PC-3 (cell line): ENCODE measurements around the gene FGB. TPM values are rescaled to one million over a fixed set of nuclear protein-coding genes. Genes with fewer than 3 reads are reported as not detected.

Experiments
- ATAC-seq: fragments of 200-7000 bp; cut with Tn5 transposase; 2 replicates; pipeline ENCODE4 v1.9.1; 2020; ENCODE audit warnings: mild to moderate bottlenecking, moderate library complexity
- BruUV-seq: library from RNA; stranded (reverse); fragments of 400-500 nt; replicated peaks from 2 replicates; lab custom pipeline; 2021; lab: Mats Ljungman, UMichigan
- CTCF ChIA-PET: fragments of 300-600 bp; sonication (Branson Sonifier 250); formaldehyde crosslinking; loops from one replicate; lab custom pipeline; 2022; ENCODE audit warnings: antibody characterized with exemption; lab: Charles Lee
- POLR2A ChIA-PET: fragments of 300-600 bp; sonication (Branson Sonifier 250); formaldehyde crosslinking; loops from one replicate; lab custom pipeline; 2022; ENCODE audit warnings: antibody characterized with exemption; ENCODE audit not compliant: unreplicated experiment; lab: Charles Lee
- DNase-seq: peaks from one replicate; pipeline ENCODE4 v3.0.0-alpha.2; 2015
- H2AFZ ChIP-seq: fragments of 300-600 bp; sonication (generic); 2 replicates; pipeline ENCODE4 v1.6.0; 2016; ENCODE audit warnings: antibody characterized with exemption, low read length
- H3F3A ChIP-seq: fragments of 300-600 bp; sonication (generic); one replicate; pipeline ENCODE4 v1.6.0; 2017; ENCODE audit warnings: antibody characterized with exemption, low read length, control low read depth, mild to moderate bottlenecking; ENCODE audit not compliant: unreplicated experiment
- H3K27ac ChIP-seq: fragments of 300-600 bp; sonication (generic); 2 replicates; pipeline ENCODE4 v1.5.1; 2016; ENCODE audit warnings: mild to moderate bottlenecking, low read length
- H3K27me3 ChIP-seq: fragments of 300-600 bp; sonication (generic); 2 replicates; pipeline ENCODE4 v1.6.1; 2016; ENCODE audit warnings: low read length, mixed read lengths
- H3K36me3 ChIP-seq: fragments of 300-600 bp; sonication (generic); 2 replicates; pipeline ENCODE4 v1.6.1; 2016; ENCODE audit warnings: low read depth, mixed run types, low read length, mixed read lengths
- H3K4me1 ChIP-seq: fragments of 300-600 bp; sonication (generic); 2 replicates; pipeline ENCODE4 v1.5.1; 2016; ENCODE audit warnings: low read length; ENCODE audit not compliant: insufficient read depth
- H3K4me2 ChIP-seq: fragments of 300-600 bp; sonication (generic); 2 replicates; pipeline ENCODE4 v1.6.0; 2016; ENCODE audit warnings: low read length
- H3K4me3 ChIP-seq: fragments of 300-600 bp; sonication (generic); 2 replicates; pipeline ENCODE4 v1.5.1; 2016; ENCODE audit warnings: mild to moderate bottlenecking, low read length, mixed read lengths
- H3K79me2 ChIP-seq: fragments of 300-600 bp; sonication (generic); 2 replicates; pipeline ENCODE4 v1.6.1; 2017; ENCODE audit warnings: low read length, mixed read lengths
- H3K9ac ChIP-seq: fragments of 300-600 bp; sonication (generic); 2 replicates; pipeline ENCODE4 v1.6.0; 2016; ENCODE audit warnings: mild to moderate bottlenecking, low read length
- H3K9me2 ChIP-seq: fragments of 300-600 bp; sonication (generic); replicated peaks from 2 replicates; pipeline ENCODE4 v1.6.1; 2016; ENCODE audit warnings: mixed run types, low read length, mixed read lengths
- H3K9me3 ChIP-seq: fragments of 300-600 bp; sonication (generic); 2 replicates; pipeline ENCODE4 v1.6.1; 2016; ENCODE audit warnings: low read length, mixed read lengths
- H4K20me1 ChIP-seq: fragments of 300-600 bp; sonication (generic); 2 replicates; pipeline ENCODE4 v1.6.1; 2016; ENCODE audit warnings: low read length, mixed read lengths
- EZH2 ChIP-seq: fragments of 300-600 bp; sonication (generic); IDR thresholded peaks from one replicate; pipeline ENCODE4 v1.6.1; 2017; ENCODE audit warnings: antibody characterized with exemption, mild to moderate bottlenecking, low read length; ENCODE audit not compliant: unreplicated experiment
- EZH2phosphoT487 ChIP-seq: fragments of 300-600 bp; sonication (generic); IDR thresholded peaks from 2 replicates; pipeline ENCODE4 v1.6.1; 2018; ENCODE audit warnings: mild to moderate bottlenecking, antibody characterized with exemption, low read length, borderline replicate concordance
- intact Hi-C: fragments of 100-400 bp; cut with micrococcal nuclease; formaldehyde crosslinking; loops from 2 replicates; pipeline ENCODE4 v1.9.0; 2023
- total RNA-seq: library from RNA; depleted of rRNA; stranded (reverse); fragments of >200 nt; gene quantifications from 2 replicates; pipeline ENCODE4 v1.2.3, GENCODE V29; 2014
- TF ChIP-seq, protein P1 (sequence below): fragments of 300-600 bp; sonication (generic); conservative IDR thresholded peaks from 2 replicates; pipeline ENCODE4 v1.5.1; 2017; ENCODE audit warnings: antibody characterized with exemption, low read depth, mild to moderate bottlenecking, low read length

The FGB gene
- total RNA-seq, 1 experiment from 2014 or later: 0.36 TPM

DNA sequence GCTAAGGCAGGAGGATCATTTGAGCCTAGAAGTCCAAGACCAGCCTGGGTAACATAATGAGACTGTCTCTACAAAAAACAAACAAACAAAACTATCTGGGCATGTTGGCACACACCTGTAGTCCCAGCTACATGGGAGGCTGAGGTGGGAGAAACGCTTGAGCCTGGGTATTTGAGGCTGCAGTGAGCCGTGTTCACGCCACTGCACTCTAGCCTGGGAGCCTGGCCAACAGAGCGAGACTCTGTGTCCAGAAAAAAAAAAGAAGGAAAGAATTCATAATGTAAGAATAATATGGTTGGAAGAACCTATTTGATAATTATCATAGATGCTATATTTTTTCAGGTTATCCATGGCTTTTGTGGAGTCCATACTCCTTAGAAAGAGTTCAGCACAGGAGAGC lies 45.2 kb upstream of the FGB start:
- H4K20me1 ChIP-seq: no peaks in the 10 kb centered on the region
- ChIA-PET POLR2A (no interaction called here), CTCF (interaction anchor here (0.6 kb wide), 1 partner anchor 11 kb away, joined by 4 read pairs; no protein-coding TSS in a partner anchor)
- no peaks in the 10 kb centered on the region for H3K36me3 ChIP-seq
- H3K79me2 ChIP-seq: no peaks in the 10 kb centered on the region
- DNase-seq (no peak), ATAC-seq (no peak)
- TF ChIP-seq EZH2phosphoT487 (no peak), EZH2 (no peak)
- TF ChIP-seq, protein P1, sequence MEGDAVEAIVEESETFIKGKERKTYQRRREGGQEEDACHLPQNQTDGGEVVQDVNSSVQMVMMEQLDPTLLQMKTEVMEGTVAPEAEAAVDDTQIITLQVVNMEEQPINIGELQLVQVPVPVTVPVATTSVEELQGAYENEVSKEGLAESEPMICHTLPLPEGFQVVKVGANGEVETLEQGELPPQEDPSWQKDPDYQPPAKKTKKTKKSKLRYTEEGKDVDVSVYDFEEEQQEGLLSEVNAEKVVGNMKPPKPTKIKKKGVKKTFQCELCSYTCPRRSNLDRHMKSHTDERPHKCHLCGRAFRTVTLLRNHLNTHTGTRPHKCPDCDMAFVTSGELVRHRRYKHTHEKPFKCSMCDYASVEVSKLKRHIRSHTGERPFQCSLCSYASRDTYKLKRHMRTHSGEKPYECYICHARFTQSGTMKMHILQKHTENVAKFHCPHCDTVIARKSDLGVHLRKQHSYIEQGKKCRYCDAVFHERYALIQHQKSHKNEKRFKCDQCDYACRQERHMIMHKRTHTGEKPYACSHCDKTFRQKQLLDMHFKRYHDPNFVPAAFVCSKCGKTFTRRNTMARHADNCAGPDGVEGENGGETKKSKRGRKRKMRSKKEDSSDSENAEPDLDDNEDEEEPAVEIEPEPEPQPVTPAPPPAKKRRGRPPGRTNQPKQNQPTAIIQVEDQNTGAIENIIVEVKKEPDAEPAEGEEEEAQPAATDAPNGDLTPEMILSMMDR: no peak
- no TSS peak for BruUV-seq
- H3K4me1 ChIP-seq: no peaks in the 10 kb centered on the region
- no peak overlapping the region for H3K27ac ChIP-seq
- no peak overlapping the region for H3K9ac ChIP-seq
- no peak overlapping the region for H2AFZ ChIP-seq
- H3K9me2 ChIP-seq: no peaks in the 10 kb centered on the region
- no peaks in the 10 kb centered on the region for H3F3A ChIP-seq
- H3K4me3 ChIP-seq: no peak overlapping the region
- peaks cover 56% of the 10 kb centered on the region for H3K27me3 ChIP-seq
- intact Hi-C loops: no loop called here
- no peaks in the 10 kb centered on the region for H3K9me3 ChIP-seq
- no peak overlapping the region for H3K4me2 ChIP-seq

- Histone ChIP-seq H4K20me1 (no peaks in the 10 kb centered on the region), H3K79me2 (no peaks in the 10 kb centered on the region), H3K4me3 (no peak overlapping the region), H3K36me3 (no peaks in the 10 kb centered on the region), H3F3A (no peaks in the 10 kb centered on the region), H3K9me2 (no peaks in the 10 kb centered on the region), H3K4me1 (no peaks in the 10 kb centered on the region), H2AFZ (no peak overlapping the region), H3K9me3 (no peaks in the 10 kb centered on the region), H3K27ac (no peak overlapping the region), H3K4me2 (no peak overlapping the region), H3K27me3 (peaks cover 67% of the 10 kb centered on the region), H3K9ac (no peak overlapping the region)
- intact Hi-C loops: no loop called here
- TF ChIP-seq, protein P1: no peak
- TF ChIP-seq EZH2 (no peak), EZH2phosphoT487 (no peak)
- CTCF ChIA-PET: no interaction called here
- no peak for DNase-seq
- ATAC-seq: no peak
- BruUV-seq: no TSS peak
- POLR2A ChIA-PET: no interaction called here
Measured at GRCh38 chr4:154519214-154519613, 43.6 kb upstream of the FGB start.

DNA sequence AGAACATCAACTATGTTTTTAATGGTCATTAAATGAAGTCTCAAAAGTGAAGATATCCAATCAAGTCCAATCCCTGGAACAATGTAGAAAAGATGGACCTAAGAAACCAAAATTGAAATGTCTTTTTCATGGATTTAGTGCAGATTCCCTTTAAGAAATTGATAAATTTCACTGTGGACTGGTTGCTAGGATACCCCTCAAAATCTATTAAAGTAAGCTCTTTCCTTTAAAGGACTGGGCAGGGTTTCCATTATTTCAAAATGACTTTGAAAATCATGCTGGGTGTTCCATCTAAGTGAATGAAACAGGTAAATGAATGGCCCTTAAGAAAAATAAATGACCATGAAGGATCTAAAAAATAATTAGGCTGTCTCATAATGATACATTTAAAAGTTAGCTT lies 41.2 kb upstream of the FGB start:
- no peak for DNase-seq
- no peak overlapping the region for H3K4me3 ChIP-seq
- H4K20me1 ChIP-seq: no peaks in the 10 kb centered on the region
- H3K36me3 ChIP-seq: no peaks in the 10 kb centered on the region
- H3K9ac ChIP-seq: no peak overlapping the region
- H3K27me3 ChIP-seq: peaks cover 67% of the 10 kb centered on the region
- no peaks in the 10 kb centered on the region for H3F3A ChIP-seq
- H3K9me3 ChIP-seq: no peaks in the 10 kb centered on the region
- ChIA-PET CTCF (no interaction called here), POLR2A (no interaction called here)
- H3K4me1 ChIP-seq: no peaks in the 10 kb centered on the region
- intact Hi-C loops: no loop called here
- H2AFZ ChIP-seq: no peak overlapping the region
- no peak for ATAC-seq
- H3K79me2 ChIP-seq: no peaks in the 10 kb centered on the region
- TF ChIP-seq, protein P1: no peak
- no peak for TF ChIP-seq EZH2
- TF ChIP-seq EZH2phosphoT487: no peak
- no peaks in the 10 kb centered on the region for H3K9me2 ChIP-seq
- H3K4me2 ChIP-seq: no peak overlapping the region
- H3K27ac ChIP-seq: no peak overlapping the region
- BruUV-seq: no TSS peak
